ENCODE data around the gene TMEM161B. TPM values are rescaled to one million over a fixed set of nuclear protein-coding genes. Genes with fewer than 3 reads are reported as not detected.
"Not testable (repeated sequence)": the region's sequence is repeated elsewhere in the genome, so short reads cannot be mapped to it uniquely, and the experiment has no call there.

Gene TMEM161B
- total RNA-seq, 1 donor from 2014 or later: 16.9 TPM

DNA sequence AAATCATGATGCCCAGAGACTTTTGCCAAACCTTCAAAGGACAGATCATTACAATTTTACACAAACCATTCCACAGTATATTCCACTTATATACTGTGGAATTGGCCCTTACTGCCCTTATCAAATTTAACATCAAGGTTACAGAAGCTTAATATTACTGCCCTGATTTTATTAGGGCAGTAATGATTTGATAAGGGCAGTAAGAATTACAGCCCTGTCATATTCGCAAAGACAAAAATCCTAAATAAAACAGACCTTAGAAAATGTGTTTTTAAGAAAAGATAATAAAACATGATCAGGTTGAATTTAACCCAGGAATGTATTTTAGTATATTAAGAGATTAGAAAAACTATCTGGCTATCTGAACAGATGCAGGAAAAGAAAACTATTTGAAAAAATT is 7.7 kb upstream of the TMEM161B start:
- TF ChIP-seq, protein P1, sequence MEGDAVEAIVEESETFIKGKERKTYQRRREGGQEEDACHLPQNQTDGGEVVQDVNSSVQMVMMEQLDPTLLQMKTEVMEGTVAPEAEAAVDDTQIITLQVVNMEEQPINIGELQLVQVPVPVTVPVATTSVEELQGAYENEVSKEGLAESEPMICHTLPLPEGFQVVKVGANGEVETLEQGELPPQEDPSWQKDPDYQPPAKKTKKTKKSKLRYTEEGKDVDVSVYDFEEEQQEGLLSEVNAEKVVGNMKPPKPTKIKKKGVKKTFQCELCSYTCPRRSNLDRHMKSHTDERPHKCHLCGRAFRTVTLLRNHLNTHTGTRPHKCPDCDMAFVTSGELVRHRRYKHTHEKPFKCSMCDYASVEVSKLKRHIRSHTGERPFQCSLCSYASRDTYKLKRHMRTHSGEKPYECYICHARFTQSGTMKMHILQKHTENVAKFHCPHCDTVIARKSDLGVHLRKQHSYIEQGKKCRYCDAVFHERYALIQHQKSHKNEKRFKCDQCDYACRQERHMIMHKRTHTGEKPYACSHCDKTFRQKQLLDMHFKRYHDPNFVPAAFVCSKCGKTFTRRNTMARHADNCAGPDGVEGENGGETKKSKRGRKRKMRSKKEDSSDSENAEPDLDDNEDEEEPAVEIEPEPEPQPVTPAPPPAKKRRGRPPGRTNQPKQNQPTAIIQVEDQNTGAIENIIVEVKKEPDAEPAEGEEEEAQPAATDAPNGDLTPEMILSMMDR (conservative IDR thresholded peaks at IDR 0.05): no peak
- Mint-ChIP-seq H3K4me1 (peaks cover 6% of the 10 kb centered on the region), H3K9me3 (peaks cover 5% of the 10 kb centered on the region), H3K27me3 (ENCODE audit: low read depth) (no peaks in the 10 kb centered on the region), H3K27ac (ENCODE audit: unreplicated experiment) (no peak overlapping the region), H3K36me3 (ENCODE audit: low read depth) (peaks cover 24% of the 10 kb centered on the region), H3K4me3 (no peak overlapping the region)
- no peak for DNase-seq (ENCODE audit: low read depth, low spot score)

DNA sequence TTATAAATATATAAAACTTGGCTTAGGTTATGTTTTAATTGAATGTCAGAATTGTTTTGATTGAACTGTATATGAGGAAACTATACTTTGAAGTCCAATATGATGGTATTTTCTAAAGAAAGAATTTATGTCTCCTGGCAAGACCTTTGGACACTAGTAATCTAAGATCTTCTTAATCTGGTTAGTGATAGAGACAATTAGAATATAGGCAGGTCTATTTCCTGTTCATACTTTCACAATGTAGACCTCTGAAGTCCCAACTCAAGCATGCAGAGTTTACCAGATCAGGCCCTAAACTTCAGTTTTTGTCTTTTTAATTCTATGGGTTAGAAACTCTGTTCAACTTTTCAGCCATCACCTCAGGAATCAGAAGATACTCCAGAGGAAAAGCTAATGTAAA is 6.9 kb upstream of the TMEM161B start:
- Mint-ChIP-seq H3K27me3 (ENCODE audit: low read depth) (no peaks in the 10 kb centered on the region), H3K27ac (ENCODE audit: unreplicated experiment) (no peak overlapping the region), H3K9me3 (peaks cover 5% of the 10 kb centered on the region), H3K4me3 (no peak overlapping the region), H3K36me3 (ENCODE audit: low read depth) (peaks cover 24% of the 10 kb centered on the region), H3K4me1 (peaks cover 14% of the 10 kb centered on the region)
- TF ChIP-seq, protein P1 (conservative IDR thresholded peaks at IDR 0.05): no peak
- no peak for DNase-seq (ENCODE audit: low read depth, low spot score)

DNA sequence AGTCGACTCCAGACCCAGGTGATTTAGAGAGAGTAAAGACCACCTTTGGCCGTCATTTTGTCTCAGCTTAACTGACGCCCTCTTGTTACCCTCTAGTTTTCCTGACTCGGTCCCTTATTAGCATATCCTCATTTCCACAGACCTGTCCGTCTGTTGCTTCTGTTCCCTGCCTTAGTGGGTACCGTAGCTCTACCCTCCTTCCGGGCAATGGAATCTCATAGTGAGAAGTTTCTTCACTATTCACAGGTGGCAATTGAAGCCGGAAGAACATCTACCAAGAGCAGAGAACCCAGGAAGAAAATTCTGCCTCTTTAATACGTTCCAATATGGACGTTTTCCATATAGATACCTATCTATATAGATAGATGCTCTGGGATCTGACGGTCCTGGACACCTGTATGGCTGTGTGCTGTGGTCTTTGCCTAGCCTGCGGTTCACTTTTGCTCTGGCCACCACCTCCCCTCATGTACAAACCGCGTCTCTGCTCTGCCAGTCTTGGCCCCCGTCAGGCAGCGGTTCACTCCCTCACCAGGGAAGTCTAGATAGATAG is 652 bp upstream of the TMEM161B start:
- H3K27me3 Mint-ChIP-seq (ENCODE audit: low read depth): no peaks in the 10 kb centered on the region
- TF ChIP-seq, protein P1 (conservative IDR thresholded peaks at IDR 0.05): no peak
- no peak for DNase-seq (ENCODE audit: low read depth, low spot score)
- peaks cover 10% of the 10 kb centered on the region for H3K9me3 Mint-ChIP-seq
- H3K4me1 Mint-ChIP-seq: peaks cover 53% of the 10 kb centered on the region
- peaks cover 34% of the 10 kb centered on the region for H3K36me3 Mint-ChIP-seq (ENCODE audit: low read depth)
- H3K27ac Mint-ChIP-seq (ENCODE audit: unreplicated experiment): peak overlapping the region; percentile 94
- H3K4me3 Mint-ChIP-seq: peak overlapping the region; percentile 99

- Mint-ChIP-seq H3K9me3 (peaks cover 16% of the 10 kb centered on the region), H3K4me1 (peaks cover 31% of the 10 kb centered on the region), H3K4me3 (peak overlapping the region; percentile 61), H3K36me3 (ENCODE audit: low read depth) (peaks cover 57% of the 10 kb centered on the region)
- not testable (repeated sequence) for H3K27me3 Mint-ChIP-seq (ENCODE audit: low read depth); DNase-seq (ENCODE audit: low read depth, low spot score); H3K27ac Mint-ChIP-seq (ENCODE audit: unreplicated experiment)
Measured at GRCh38 chr5:88264565-88264964, 4.1 kb downstream of the TMEM161B start.

DNA sequence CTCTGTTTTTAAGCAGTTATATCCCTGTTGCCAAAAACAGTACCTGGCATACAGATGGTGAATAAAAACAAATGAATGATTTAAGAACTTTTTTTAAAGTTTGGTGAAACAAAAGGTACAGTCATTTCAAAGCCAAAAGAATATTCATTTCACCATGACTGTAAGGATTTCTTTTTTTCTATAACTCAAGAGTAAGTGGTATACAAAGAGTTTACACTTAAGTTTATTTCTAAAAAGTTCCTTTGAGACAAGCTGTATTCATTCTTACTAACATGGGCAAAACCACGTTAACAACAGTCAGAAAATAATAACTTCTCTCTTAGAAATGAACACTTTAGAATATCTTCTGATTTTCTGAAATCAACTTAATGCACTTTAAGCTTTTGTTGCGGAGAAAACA is 5.3 kb downstream of the TMEM161B start:
- TF ChIP-seq, protein P1 (conservative IDR thresholded peaks at IDR 0.05): no peak
- H3K36me3 Mint-ChIP-seq (ENCODE audit: low read depth): peaks cover 51% of the 10 kb centered on the region
- H3K9me3 Mint-ChIP-seq: peaks cover 16% of the 10 kb centered on the region
- H3K27ac Mint-ChIP-seq (ENCODE audit: unreplicated experiment): no peak overlapping the region
- H3K4me3 Mint-ChIP-seq: no peak overlapping the region
- peaks cover 22% of the 10 kb centered on the region for H3K4me1 Mint-ChIP-seq
- no peak for DNase-seq (ENCODE audit: low read depth, low spot score)
- H3K27me3 Mint-ChIP-seq (ENCODE audit: low read depth): no peaks in the 10 kb centered on the region

DNA sequence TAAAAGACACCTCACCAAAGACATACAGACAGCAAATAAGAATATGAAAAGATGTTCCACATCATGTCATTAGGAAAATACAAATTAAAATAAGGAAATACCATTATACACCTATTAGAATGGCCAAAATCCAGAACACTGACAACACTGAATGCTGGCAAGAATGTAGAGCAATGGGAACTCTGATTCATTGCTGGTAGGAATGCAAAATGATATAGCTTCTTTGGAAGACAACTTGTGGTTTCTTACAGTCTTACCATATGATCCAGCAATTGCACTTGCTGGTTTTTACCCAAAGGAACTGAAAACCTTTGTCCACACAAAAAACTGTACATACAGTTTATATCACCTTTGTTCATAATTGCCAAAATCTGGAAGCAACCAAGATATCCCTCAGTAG is 6.5 kb downstream of the TMEM161B start:
- H3K36me3 Mint-ChIP-seq (ENCODE audit: low read depth): peaks cover 45% of the 10 kb centered on the region

More for the DNA sequence above, 6.5 kb downstream of the TMEM161B start:
- Mint-ChIP-seq H3K27me3 (ENCODE audit: low read depth) (no peaks in the 10 kb centered on the region), H3K4me3 (no peak overlapping the region), H3K27ac (ENCODE audit: unreplicated experiment) (no peak overlapping the region), H3K9me3 (peaks cover 16% of the 10 kb centered on the region), H3K4me1 (peaks cover 10% of the 10 kb centered on the region)
- DNase-seq (ENCODE audit: low read depth, low spot score): no peak
- TF ChIP-seq, protein P1 (conservative IDR thresholded peaks at IDR 0.05): no peak
